Common myeloid progenitor, CD34-positive (primary cell): ENCODE results near the gene INPPL1.

Experiments used
- CTCF ChIA-PET: fragments of 350-600 bp; sonication (Branson Sonifier 250); formaldehyde crosslinking; loops from one replicate; lab custom pipeline; 2021; ENCODE audit warnings: antibody characterized with exemption; lab: Charles Lee
- POLR2A ChIA-PET: fragments of 350-600 bp; sonication (Branson Sonifier 250); formaldehyde crosslinking; loops from one replicate; lab custom pipeline; 2021; ENCODE audit warnings: antibody characterized with exemption; lab: Charles Lee
- DNase-seq, 3 donors: peaks; one replicate each; pipeline versions ENCODE4 v3.0.0 to v3.0.0-alpha.2; 2013
- H3K27ac ChIP-seq, 2 experiments: 1 replicate in 1 of 2; 2 replicates in 1 of 2; pipeline ENCODE4 v1.7.0; 2013; ENCODE audit warnings: inconsistent platforms in 2 of 2, low read length in 2 of 2, mild to moderate bottlenecking in 2 of 2, low read depth in 1 of 2, moderate library complexity in 1 of 2; ENCODE audit not compliant: severe bottlenecking in 2 of 2, insufficient read depth in 1 of 2, poor library complexity in 1 of 2
- H3K27me3 ChIP-seq, 5 experiments: replicated peaks in 2 of 5; 1 replicate in 3 of 5; 2 replicates in 2 of 5; pipeline versions ENCODE4 v1.6.1 to v1.7.0; 2013; ENCODE audit warnings: low read length in 4 of 5, mild to moderate bottlenecking in 2 of 5, moderate library complexity in 2 of 5, inconsistent platforms in 1 of 5; ENCODE audit not compliant: insufficient read depth in 5 of 5, control insufficient read depth in 4 of 5
- H3K36me3 ChIP-seq, 4 experiments: 1 replicate in 2 of 4; 2 replicates in 2 of 4; pipeline versions ENCODE4 v1.6.1 to v1.7.0; 2013; ENCODE audit warnings: low read length in 3 of 4, control low read depth in 1 of 4, mild to moderate bottlenecking in 1 of 4; ENCODE audit not compliant: control insufficient read depth in 4 of 4, insufficient read depth in 4 of 4
- H3K4me1 ChIP-seq, 4 experiments: 1 replicate in 3 of 4; 2 replicates in 1 of 4; pipeline versions ENCODE4 v1.6.1 to v1.7.1; 2013; ENCODE audit warnings: low read length in 3 of 4, mild to moderate bottlenecking in 3 of 4, control low read depth in 1 of 4, inconsistent platforms in 1 of 4, moderate library complexity in 1 of 4; ENCODE audit not compliant: control insufficient read depth in 4 of 4, insufficient read depth in 4 of 4; ENCODE audit errors: control extremely low read depth in 1 of 4
- H3K4me3 ChIP-seq, 7 experiments: 1 replicate in 4 of 7; 2 replicates in 3 of 7; pipeline versions ENCODE4 v1.5.1 to v1.7.0; 2013; ENCODE audit warnings: mild to moderate bottlenecking in 7 of 7, low read length in 6 of 7, moderate library complexity in 6 of 7, inconsistent platforms in 2 of 7, low read depth in 2 of 7, control low read depth in 1 of 7; ENCODE audit not compliant: insufficient read depth in 4 of 7, control insufficient read depth in 1 of 7; ENCODE audit errors: extremely low read depth in 1 of 7
- H3K9me3 ChIP-seq, 5 experiments: 1 replicate in 4 of 5; 2 replicates in 1 of 5; pipeline versions ENCODE4 v1.6.1 to v1.7.1; 2013; ENCODE audit warnings: low read length in 4 of 5, mild to moderate bottlenecking in 2 of 5, inconsistent platforms in 1 of 5, low read depth in 1 of 5, moderate library complexity in 1 of 5; ENCODE audit not compliant: control insufficient read depth in 4 of 5, insufficient read depth in 2 of 5; ENCODE audit errors: control extremely low read depth in 1 of 5
- WGBS: methylation state at CpG from one replicate; pipeline ENCODE4 v1.1.5; 2013; ENCODE audit not compliant: insufficient coverage; 5-methylcytosine and 5-hydroxymethylcytosine counted together

Gene INPPL1

DNA sequence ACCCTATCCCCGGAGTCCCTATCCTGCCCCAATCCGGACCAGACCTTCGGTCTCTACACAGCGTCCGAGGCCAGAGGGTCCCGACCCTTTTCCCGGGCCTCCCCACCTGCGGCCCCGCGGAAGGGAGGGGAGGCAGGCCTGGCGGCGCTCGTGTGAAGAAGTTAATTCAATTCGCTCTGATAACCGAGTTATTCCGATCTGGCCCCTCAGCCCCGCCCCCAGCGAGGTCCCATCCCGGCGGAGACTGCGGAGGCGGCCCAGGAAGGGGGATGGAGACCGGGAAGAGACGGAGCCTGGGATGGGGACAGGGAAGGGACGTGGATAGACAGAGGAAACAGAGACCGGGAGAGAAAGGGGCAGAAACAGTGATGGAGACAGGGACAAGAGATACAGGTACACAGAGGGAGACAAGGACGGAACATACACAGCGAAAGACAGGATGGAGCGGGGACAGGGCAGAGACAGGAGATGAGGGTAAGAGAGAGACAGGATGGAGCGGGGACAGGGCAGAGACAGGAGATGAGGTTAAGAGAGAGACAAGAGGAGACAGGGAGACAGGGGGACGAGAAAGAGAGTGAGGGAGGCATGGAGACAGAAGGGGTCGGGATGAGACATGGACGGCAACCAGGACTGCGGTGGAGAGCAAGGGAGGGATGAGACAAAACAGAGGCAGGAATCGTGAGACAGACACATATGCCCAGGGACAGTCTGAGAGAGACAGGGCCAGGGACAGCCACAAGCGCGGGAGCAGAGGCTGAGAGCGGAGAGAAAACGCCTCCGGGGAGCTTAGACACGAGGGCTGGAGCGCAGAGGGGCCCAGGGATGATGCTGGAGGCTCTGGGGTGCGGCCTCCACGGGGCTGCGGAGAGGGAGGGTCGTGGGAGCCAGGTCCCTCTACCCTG is 20.0 kb downstream of the INPPL1 start:
- Histone ChIP-seq H3K27ac (no peak overlapping the region), H3K27me3 (peaks cover 12 to 90% (median 48%) of the 10 kb centered on the region in 5 experiments), H3K9me3 (peaks cover 0 to 6% (median 0%) of the 10 kb centered on the region in 5 experiments), H3K4me1 (peaks cover 0 to 22% (median 14%) of the 10 kb centered on the region in 4 experiments), H3K36me3 (no peaks in the 10 kb centered on the region), H3K4me3 (no peak overlapping the region)
- 8% methylated on average over 43 of the region's 46 CpGs for WGBS
- DNase-seq = no peak
- ChIA-PET CTCF (no interaction called here), POLR2A (no interaction called here)

DNA sequence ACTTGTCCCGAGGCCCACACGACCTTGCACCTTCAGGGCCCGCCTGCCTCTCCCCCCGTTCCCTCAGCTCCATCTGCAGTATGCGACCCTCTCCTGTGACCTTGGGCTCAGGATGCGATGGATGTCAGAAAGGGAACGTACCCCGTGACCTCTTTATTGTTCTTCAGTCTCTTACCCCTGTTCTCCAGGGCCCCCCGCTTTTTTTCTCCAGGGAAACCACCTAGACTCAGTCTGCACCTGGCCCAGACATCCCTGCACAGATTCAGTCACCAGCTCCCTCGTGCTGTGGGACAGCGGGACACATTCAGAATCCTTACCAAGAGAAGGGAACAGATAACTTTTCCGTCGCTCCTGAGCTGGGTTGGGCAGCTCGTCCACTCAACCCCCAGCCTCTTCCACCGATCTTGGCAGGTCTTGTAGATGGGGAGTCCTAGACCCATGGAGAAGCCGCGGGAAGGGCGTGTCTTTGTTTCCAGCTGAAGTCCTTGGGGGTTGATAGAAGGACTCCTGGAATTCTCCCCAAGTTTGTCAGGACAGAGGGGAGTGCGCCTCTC is 20.8 kb downstream of the INPPL1 start:
- Histone ChIP-seq H3K4me1 (peaks cover 0 to 14% (median 7%) of the 10 kb centered on the region in 4 experiments), H3K4me3 (no peak overlapping the region), H3K27ac (no peak overlapping the region), H3K9me3 (peaks cover 0 to 6% (median 0%) of the 10 kb centered on the region in 5 experiments), H3K36me3 (no peaks in the 10 kb centered on the region), H3K27me3 (peaks cover 12 to 88% (median 46%) of the 10 kb centered on the region in 5 experiments)
- POLR2A ChIA-PET = no interaction called here
- CTCF ChIA-PET = interaction anchor here (1.4 kb wide), 1 partner anchor 11 kb away, joined by 4 read pairs; no protein-coding TSS in a partner anchor
- DNase-seq = no peak
- 22% methylated on average over 15 of the region's 19 CpGs for WGBS

DNA sequence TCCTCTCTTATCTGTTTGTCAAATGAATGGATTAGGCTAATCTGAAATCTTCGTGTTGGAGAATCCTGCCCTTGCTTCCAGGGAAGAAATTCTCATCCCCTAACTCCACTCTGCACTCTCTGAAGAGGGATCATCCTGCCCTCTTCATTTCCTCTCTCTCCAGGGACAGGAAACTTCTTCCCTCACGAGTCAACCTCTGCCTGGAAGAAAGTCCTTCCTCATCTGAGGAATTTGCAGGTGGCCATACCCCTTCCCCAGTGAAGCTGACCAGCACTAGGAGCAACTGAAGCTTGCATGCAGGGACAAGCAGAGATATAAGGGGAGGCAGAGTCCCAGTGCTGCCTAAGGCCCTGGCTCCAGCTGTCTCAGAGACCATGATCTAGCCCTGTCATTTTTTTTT is 23.0 kb downstream of the INPPL1 start:
- H3K27me3 ChIP-seq = peaks cover 12 to 73% (median 42%) of the 10 kb centered on the region in 5 experiments
- H3K27ac ChIP-seq = no peak overlapping the region
- no peak for DNase-seq
- peaks cover 0 to 8% (median 0%) of the 10 kb centered on the region in 4 experiments for H3K4me1 ChIP-seq
- 45% methylated on average over 2 of the region's 2 CpGs for WGBS
- no peak overlapping the region for H3K4me3 ChIP-seq
- CTCF ChIA-PET = no interaction called here
- H3K9me3 ChIP-seq = peaks cover 0 to 6% (median 0%) of the 10 kb centered on the region in 5 experiments
- POLR2A ChIA-PET = no interaction called here
- H3K36me3 ChIP-seq = no peaks in the 10 kb centered on the region

DNA sequence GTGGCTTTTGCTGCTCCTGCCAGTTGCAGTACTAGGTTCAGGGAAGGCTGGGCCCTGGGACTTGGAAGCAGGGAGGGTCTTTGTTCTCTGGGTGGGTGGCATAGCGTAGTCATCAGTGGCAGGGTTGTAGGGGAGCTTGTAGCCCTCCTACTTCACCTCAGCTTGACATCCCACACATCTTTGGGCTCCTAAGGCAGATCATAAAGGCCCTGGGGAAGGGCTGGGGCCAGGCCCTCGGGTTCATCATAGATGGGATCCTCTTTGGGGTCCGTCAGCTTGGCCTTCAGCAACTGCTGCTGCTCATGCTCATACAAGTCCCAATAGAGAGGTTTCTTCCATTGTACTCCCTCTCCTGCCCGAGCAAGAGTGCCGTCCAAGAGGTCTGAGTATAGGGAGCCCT is 25.4 kb downstream of the INPPL1 start:
- ChIA-PET POLR2A (no interaction called here), CTCF (interaction anchor here (1.1 kb wide), 1 partner anchor 21 kb away, joined by 3 read pairs; no protein-coding TSS in a partner anchor)
- WGBS = 100% methylated on average over 3 of the region's 5 CpGs
- H3K27me3 ChIP-seq = peaks cover 13 to 50% (median 30%) of the 10 kb centered on the region in 5 experiments
- no peak for DNase-seq
- H3K4me1 ChIP-seq = no peaks in the 10 kb centered on the region
- H3K4me3 ChIP-seq = no peak overlapping the region
- no peaks in the 10 kb centered on the region for H3K36me3 ChIP-seq
- peaks cover 0 to 10% (median 3%) of the 10 kb centered on the region in 5 experiments for H3K9me3 ChIP-seq
- H3K27ac ChIP-seq = no peak overlapping the region

DNA sequence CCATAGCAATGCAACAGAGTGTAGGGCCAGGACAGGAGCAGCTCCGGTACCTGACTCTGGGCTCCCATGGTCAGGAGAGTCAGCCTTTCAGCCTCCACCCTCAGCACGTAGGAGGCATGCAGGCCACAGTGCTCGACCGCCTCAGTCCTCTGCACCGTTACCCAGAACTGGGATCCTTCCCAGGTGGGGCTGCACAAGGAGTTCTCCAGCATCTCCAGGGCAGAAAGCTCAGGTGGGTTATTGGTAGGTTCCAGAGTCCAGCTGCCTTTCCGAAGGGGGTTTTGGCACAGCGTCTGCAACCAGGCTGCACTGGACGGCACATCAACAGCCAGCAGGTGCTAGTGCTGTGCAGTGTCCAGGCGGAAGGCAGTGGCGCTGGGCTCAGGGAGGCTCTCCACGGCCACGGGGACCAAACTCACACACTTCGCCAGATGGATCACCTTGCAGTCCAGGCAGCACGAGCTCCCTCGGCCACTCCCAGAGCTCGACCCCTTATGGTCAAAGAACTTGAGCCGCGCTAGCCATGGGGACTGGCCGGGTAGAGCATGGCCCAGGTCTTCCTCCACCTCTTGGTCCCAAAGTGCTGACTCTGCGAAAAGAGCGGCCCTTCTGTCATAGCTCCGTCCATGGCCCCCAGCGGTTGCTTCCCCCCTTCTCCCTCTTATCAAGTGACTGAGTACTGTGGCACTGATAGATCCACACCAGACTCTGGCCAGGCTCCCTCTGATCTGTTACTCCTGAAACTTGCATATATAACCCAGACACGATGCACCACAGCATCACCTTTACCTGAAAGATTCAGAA is 26.3 kb downstream of the INPPL1 start:
- Histone ChIP-seq H3K36me3 (no peaks in the 10 kb centered on the region), H3K27me3 (peaks cover 9 to 41% (median 24%) of the 10 kb centered on the region in 5 experiments), H3K9me3 (peaks cover 0 to 10% (median 3%) of the 10 kb centered on the region in 5 experiments), H3K4me3 (no peak overlapping the region), H3K27ac (no peak overlapping the region), H3K4me1 (no peaks in the 10 kb centered on the region)
- no peak for DNase-seq
- CTCF ChIA-PET = interaction anchor here (0.7 to 1.1 kb wide), 2 partner anchors 12 to 22 kb away, joined by 3 read pairs; no protein-coding TSS in a partner anchor
- 94% methylated on average over 24 of the region's 24 CpGs for WGBS
- POLR2A ChIA-PET = no interaction called here

DNA sequence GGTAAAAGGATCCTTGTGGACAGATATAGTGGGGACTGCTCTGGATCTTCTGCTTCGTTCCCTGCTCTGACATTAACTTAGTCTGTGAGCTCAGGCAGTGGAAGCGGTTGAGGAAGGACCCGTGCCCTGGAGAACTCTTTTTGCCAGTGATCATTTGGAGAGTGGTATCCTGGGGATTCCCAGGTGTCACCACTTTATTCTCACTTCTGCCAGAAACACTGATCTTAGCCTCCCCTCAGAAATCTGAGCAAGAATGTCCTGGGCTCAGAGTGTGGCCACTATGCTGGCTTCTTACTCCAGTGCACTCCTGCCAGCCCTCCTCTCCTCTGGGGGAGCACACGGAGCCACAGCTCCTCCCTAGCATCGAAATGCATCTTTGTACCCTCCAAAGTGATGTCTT is 27.0 kb downstream of the INPPL1 start:
- CTCF ChIA-PET = interaction anchor here (0.7 kb wide), 1 partner anchor 12 kb away, joined by 3 read pairs; no protein-coding TSS in a partner anchor

More for the DNA sequence above, 27.0 kb downstream of the INPPL1 start:
- Histone ChIP-seq H3K36me3 (no peaks in the 10 kb centered on the region), H3K27ac (no peak overlapping the region), H3K9me3 (peaks cover 0 to 10% (median 3%) of the 10 kb centered on the region in 5 experiments), H3K27me3 (peaks cover 4 to 34% (median 18%) of the 10 kb centered on the region in 5 experiments), H3K4me3 (no peak overlapping the region), H3K4me1 (no peaks in the 10 kb centered on the region)
- 100% methylated on average over 5 of the region's 5 CpGs for WGBS
- no peak for DNase-seq
- POLR2A ChIA-PET = no interaction called here
